BJ (cell line): ENCODE results near the gene PLK4. TPM values are rescaled to one million over a fixed set of nuclear protein-coding genes. Genes with fewer than 3 reads are reported as not detected.
"Not testable (repeated sequence)": the region's sequence is repeated elsewhere in the genome, so short reads cannot be mapped to it uniquely, and the experiment has no call there.

Experiments
- CTCF ChIA-PET: fragments of 350-600 bp; formaldehyde crosslinking; extraction: SDS; loops from one replicate; lab custom pipeline; 2021; ENCODE audit warnings: antibody characterized with exemption, inconsistent platforms; lab: Yijun Ruan, JAX
- POLR2A ChIA-PET: fragments of 300-600 bp; sonication (Branson Sonifier 250); formaldehyde crosslinking; extraction: SDS; loops from one replicate; lab custom pipeline; 2021; ENCODE audit warnings: antibody characterized with exemption; lab: Charles Lee
- DNase-seq: peaks from one replicate; pipeline ENCODE4 v3.0.0-alpha.2; 2011; ENCODE audit warnings: low read depth
- H3K27me3 ChIP-seq: 2 replicates; pipeline ENCODE4 v1.6.0; 2011; ENCODE audit warnings: low read length; ENCODE audit not compliant: control insufficient read depth, insufficient read depth
- H3K36me3 ChIP-seq: 2 replicates; pipeline ENCODE4 v1.5.1; 2011; ENCODE audit warnings: low read length; ENCODE audit not compliant: control insufficient read depth, insufficient read depth
- H3K4me3 ChIP-seq: 2 replicates; pipeline ENCODE4 v1.5.1; 2011; ENCODE audit warnings: low read depth, mild to moderate bottlenecking, control low read depth, low read length
- CTCF ChIP-seq: IDR thresholded peaks from 2 replicates; pipeline ENCODE4 v1.5.1; 2011; ENCODE audit warnings: low read depth, mild to moderate bottlenecking, control low read depth, inconsistent platforms, low read length, moderate library complexity; ENCODE audit not compliant: insufficient read depth
- polyA plus RNA-seq: library from polyadenylated mRNA; depleted of rRNA; stranded (reverse); fragments of >200 nt; gene quantifications from 2 replicates; pipeline ENCODE4 v1.2.3, GENCODE V29; 2011; rRNA removed
- small RNA-seq: library from RNA; depleted of rRNA; stranded (forward); fragments of <200 nt; gene quantifications from one replicate; pipeline ENCODE3, GENCODE V24; 2012; ENCODE audit warnings: low replicate concordance, low read depth; ENCODE audit not compliant: insufficient read length

PLK4 gene
- polyA plus RNA-seq, 1 experiment = 6.5 TPM

GRCh38 chr4:127922226-127922625 is 41.5 kb downstream of the PLK4 start:
- peaks cover 1% of the 10 kb centered on the region; the same call in 1 of the 2 replicates for H3K36me3 ChIP-seq
- ChIA-PET POLR2A (no interaction called here), CTCF (interaction anchor here (0.6 kb wide), 1 partner anchor 1208 kb away, joined by 3 read pairs; no protein-coding TSS in a partner anchor)
- no peak for DNase-seq
- no peak for TF ChIP-seq CTCF
- H3K27me3 ChIP-seq = no peaks in the 10 kb centered on the region
- no peak overlapping the region for H3K4me3 ChIP-seq

- DNase-seq, POLR2A ChIA-PET: not testable (repeated sequence)
Observed at GRCh38 chr4:127925720-127926119, 45.0 kb downstream of the PLK4 start.

GRCh38 chr4:127930175-127930574 is 49.5 kb downstream of the PLK4 start:
- ChIA-PET CTCF (no interaction called here), POLR2A (no interaction called here)
- H3K4me3 ChIP-seq = no peak overlapping the region
- no peaks in the 10 kb centered on the region for H3K36me3 ChIP-seq
- no peak for TF ChIP-seq CTCF
- no peaks in the 10 kb centered on the region for H3K27me3 ChIP-seq
- no peak for DNase-seq

More at GRCh38 chr4:127925720-127926119, 45.0 kb downstream of the PLK4 start:
- H3K36me3 ChIP-seq, H3K4me3 ChIP-seq, CTCF ChIA-PET, H3K27me3 ChIP-seq: not testable (repeated sequence)

GRCh38 chr4:127931836-127932235 is 51.1 kb downstream of the PLK4 start:
- CTCF ChIA-PET = not testable (repeated sequence)

GRCh38 chr4:127936974-127937373 is 56.3 kb downstream of the PLK4 start:
- no peak for TF ChIP-seq CTCF
- H3K36me3 ChIP-seq = no peaks in the 10 kb centered on the region
- no peaks in the 10 kb centered on the region for H3K27me3 ChIP-seq
- DNase-seq = no peak
- no peak overlapping the region for H3K4me3 ChIP-seq
- ChIA-PET POLR2A (no interaction called here), CTCF (no interaction called here)

More at GRCh38 chr4:127931836-127932235, 51.1 kb downstream of the PLK4 start:
- H3K36me3 ChIP-seq, DNase-seq, H3K27me3 ChIP-seq, H3K4me3 ChIP-seq, POLR2A ChIA-PET: not testable (repeated sequence)

Small RNAs within 50 kb of the gene (small RNA-seq; reads per million reads assigned to genes)
- not detected for gene RNU6-583P

Other genes with a start within 250 kb of the PLK4 start
- gene INTU, start 247.9 kb upstream of the PLK4 start, polyA plus RNA-seq = 4.5 and 8.1 TPM in 2 replicates
- gene SLC25A31, start 150.5 kb upstream of the PLK4 start, polyA plus RNA-seq = not detected in 2 replicates
- gene HSPA4L, start 98.6 kb upstream of the PLK4 start, polyA plus RNA-seq = 0.72 and 1.3 TPM in 2 replicates
- gene MFSD8, start 84.3 kb downstream of the PLK4 start, polyA plus RNA-seq = 7.9 and 11.9 TPM in 2 replicates
- gene ABHD18, start 84.5 kb downstream of the PLK4 start, polyA plus RNA-seq = 1.4 and 2.3 TPM in 2 replicates
- gene LARP1B, start 180.4 kb downstream of the PLK4 start, polyA plus RNA-seq = 4.5 and 8.8 TPM in 2 replicates